PC-3 (cell line): ENCODE results near the gene PRPH.

Experiments used
- CTCF ChIP-seq: fragments of 300-600 bp; sonication (generic); conservative IDR thresholded peaks from 2 replicates; pipeline ENCODE4 v1.5.1; 2017; ENCODE audit warnings: antibody characterized with exemption, low read depth, mild to moderate bottlenecking, low read length
- EZH2phosphoT487 ChIP-seq: fragments of 300-600 bp; sonication (generic); IDR thresholded peaks from 2 replicates; pipeline ENCODE4 v1.6.1; 2018; ENCODE audit warnings: mild to moderate bottlenecking, antibody characterized with exemption, low read length, borderline replicate concordance

DNA sequence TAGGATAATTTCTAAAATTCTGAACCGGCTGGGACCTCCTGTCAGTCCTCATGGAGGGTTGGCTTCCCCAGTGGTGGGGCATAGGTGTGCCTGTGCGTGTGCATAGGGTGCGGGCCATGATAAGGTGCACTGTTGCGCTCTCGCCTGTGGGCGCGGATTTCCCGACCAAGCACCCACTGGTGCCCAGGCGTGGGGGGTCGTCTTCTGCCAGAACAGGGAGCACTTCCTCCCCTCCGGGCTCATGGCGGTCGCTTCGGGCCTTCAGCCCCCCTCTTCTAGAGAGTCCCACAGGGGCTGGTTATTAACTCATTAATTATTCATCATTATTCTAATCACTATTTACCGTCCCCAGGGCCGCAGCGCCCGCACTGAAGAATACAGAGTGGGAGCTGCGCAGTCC is 39.3 kb downstream of the PRPH start:
- no peak for TF ChIP-seq CTCF
- no peak for TF ChIP-seq EZH2phosphoT487
